A549 (cell line): ENCODE measurements around the gene RBMS3. TPM values are rescaled to one million over a fixed set of nuclear protein-coding genes. Genes with fewer than 3 reads are reported as not detected.

Experiments
- ATAC-seq, 2 experiments: fragments of 200-7000 bp in 1 of 2; fragments of >200 bp in 1 of 2; cut with Nextera tagmentation in 1 of 2; cut with Tn5 transposase in 1 of 2; 3 replicates each; pipeline versions ENCODE4 v1.8.0 to v1.9.1; 2018 to 2020; ENCODE audit warnings: mild to moderate bottlenecking in 1 of 2, moderate library complexity in 1 of 2
- CTCF ChIA-PET: fragments of 300-600 bp; sonication (Branson Sonifier 250); formaldehyde crosslinking; extraction: SDS; loops from one replicate; lab custom pipeline; 2021; ENCODE audit warnings: antibody characterized with exemption, inconsistent platforms; lab: Yijun Ruan, JAX
- POLR2A ChIA-PET: fragments of 350-600 bp; formaldehyde crosslinking; extraction: SDS; loops from one replicate; lab custom pipeline; 2021; ENCODE audit warnings: antibody characterized with exemption, inconsistent platforms; lab: Yijun Ruan, JAX
- DNase-seq, 2 experiments: peaks; one replicate each; pipeline versions ENCODE4 v3.0.0 to v3.0.0-alpha.2; 2011 to 2016; ENCODE audit warnings: low read depth in 1 of 2, low spot score in 1 of 2
- FAIRE-seq: peaks from 2 replicates; lab custom pipeline; 2011; peaks lifted over from hg19 to GRCh38; lab: Jason Lieb, UNC
- H3K27ac ChIP-seq, 2 experiments: fragments of >200 bp; sonication (Bioruptor Twin); formaldehyde crosslinking; 3 replicates each; pipeline ENCODE4 v1.5.1; 2016 to 2017
- H3K4me1 ChIP-seq: fragments of >200 bp; sonication (Bioruptor Twin); formaldehyde crosslinking; 3 replicates; pipeline ENCODE4 v1.6.1; 2016
- H3K4me2 ChIP-seq: fragments of >200 bp; sonication (Bioruptor Twin); formaldehyde crosslinking; 3 replicates; pipeline ENCODE4 v1.6.1; 2016
- H3K4me3 ChIP-seq: fragments of >200 bp; sonication (Bioruptor Twin); formaldehyde crosslinking; 3 replicates; pipeline ENCODE4 v1.5.1; 2016
- H3K9me3 ChIP-seq: fragments of >200 bp; sonication (Bioruptor Twin); formaldehyde crosslinking; 3 replicates; pipeline ENCODE4 v1.6.1; 2016
- BCL3 ChIP-seq: fragments of >200 bp; sonication (Bioruptor Twin); formaldehyde crosslinking; IDR thresholded peaks from 3 replicates; pipeline ENCODE4 v1.6.1; 2016
- BHLHE40 ChIP-seq: IDR thresholded peaks from 2 replicates; pipeline ENCODE4 v1.6.1; 2012; ENCODE audit warnings: low read depth, low read length, inconsistent platforms
- CBX2 ChIP-seq: fragments of 200-600 bp; sonication (generic); IDR thresholded peaks from 2 replicates; pipeline ENCODE4 v1.6.1; 2016; ENCODE audit warnings: low read depth, mild to moderate bottlenecking, borderline replicate concordance
- CBX8 ChIP-seq: fragments of 200-600 bp; sonication (generic); IDR thresholded peaks from 2 replicates; pipeline ENCODE4 v1.6.1; 2016
- CHD2 ChIP-seq: fragments of 150-350 bp; IDR thresholded peaks from 2 replicates; pipeline ENCODE4 v1.6.1; 2014; ENCODE audit warnings: low read length; ENCODE audit not compliant: partially characterized antibody
- CTCF ChIP-seq: fragments of >200 bp; sonication (Bioruptor Twin); formaldehyde crosslinking; IDR thresholded peaks from 3 replicates; pipeline ENCODE4 v1.5.1; 2016
- EP300 ChIP-seq, 2 experiments: fragments of >200 bp; sonication (Bioruptor Twin); formaldehyde crosslinking; IDR thresholded peaks; 2 replicates in 1 of 2; 3 replicates in 1 of 2; pipeline ENCODE4 v1.6.1; 2016 to 2017
- FOSB ChIP-seq: fragments of 250-450 bp; sonication (Bioruptor Pico); IDR thresholded peaks from 2 replicates; pipeline ENCODE4 v1.5.0; 2020; ENCODE audit warnings: mild to moderate bottlenecking, moderate library complexity
- FOSL2 ChIP-seq, 2 experiments: fragments of 450-650 bp in 1 of 2; fragments of >200 bp in 1 of 2; sonication (Bioruptor Twin) in 1 of 2; formaldehyde crosslinking; IDR thresholded peaks; 2 replicates each; pipeline versions ENCODE4 v1.5.0 to v1.6.1; 2016 to 2020; ENCODE audit warnings: mild to moderate bottlenecking in 1 of 2, moderate library complexity in 1 of 2
- HDAC2 ChIP-seq: fragments of 200-600 bp; sonication (generic); IDR thresholded peaks from 2 replicates; pipeline ENCODE4 v1.6.1; 2016
- HEYL ChIP-seq: fragments of 250-450 bp; sonication (Bioruptor Pico); IDR thresholded peaks from 2 replicates; pipeline ENCODE4 v1.8.0; 2021; ENCODE audit warnings: mild to moderate bottlenecking, moderate library complexity
- HMGXB4 ChIP-seq: fragments of 250-450 bp; sonication (Bioruptor Pico); IDR thresholded peaks from 2 replicates; pipeline ENCODE4 v1.5.0; 2021; ENCODE audit warnings: mild to moderate bottlenecking, moderate library complexity, borderline replicate concordance
- JUN ChIP-seq, 2 experiments: fragments of >200 bp; sonication (Bioruptor Twin); formaldehyde crosslinking; IDR thresholded peaks; 2 replicates in 1 of 2; 3 replicates in 1 of 2; pipeline ENCODE4 v1.6.1; 2016 to 2017
- KDM5A ChIP-seq: fragments of 200-600 bp; sonication (generic); IDR thresholded peaks from 2 replicates; pipeline ENCODE4 v1.6.1; 2016; ENCODE audit warnings: antibody characterized with exemption, mild to moderate bottlenecking
- MAFK ChIP-seq: fragments of 450-650 bp; IDR thresholded peaks from 2 replicates; pipeline ENCODE4 v1.6.1; 2014; ENCODE audit not compliant: partially characterized antibody
- MYC ChIP-seq: IDR thresholded peaks from 2 replicates; pipeline ENCODE4 v1.6.1; 2012; ENCODE audit warnings: mild to moderate bottlenecking, inconsistent platforms, low read length, improper control_type of control experiment, borderline replicate concordance
- NFE2L2 ChIP-seq: fragments of 150-350 bp; conservative IDR thresholded peaks from 2 replicates; pipeline ENCODE4 v1.6.1; 2014; ENCODE audit warnings: low read length
- NPAS2 ChIP-seq: fragments of 250-450 bp; sonication (Bioruptor Pico); IDR thresholded peaks from 2 replicates; pipeline ENCODE4 v1.8.0; 2022; ENCODE audit warnings: mild to moderate bottlenecking, moderate library complexity, borderline replicate concordance
- NR3C1 ChIP-seq: fragments of >200 bp; sonication (Bioruptor Twin); formaldehyde crosslinking; IDR thresholded peaks from 3 replicates; pipeline ENCODE4 v1.6.1; 2017
- POLR2AphosphoS2 ChIP-seq: conservative IDR thresholded peaks from 2 replicates; pipeline ENCODE4 v1.6.1; 2012; ENCODE audit warnings: low read length, improper control_type of control experiment, inconsistent platforms
- RCOR1 ChIP-seq: fragments of 150-350 bp; IDR thresholded peaks from 2 replicates; pipeline ENCODE4 v1.6.1; 2014; ENCODE audit warnings: antibody characterized with exemption, low read length, low read depth
- REST ChIP-seq: fragments of 200-600 bp; sonication (generic); IDR thresholded peaks from 2 replicates; pipeline ENCODE4 v1.6.1; 2016; ENCODE audit warnings: antibody characterized with exemption, mild to moderate bottlenecking, moderate library complexity
- RNF2 ChIP-seq: fragments of 200-600 bp; sonication (generic); IDR thresholded peaks from 2 replicates; pipeline ENCODE4 v1.6.1; 2016; ENCODE audit warnings: low read depth, mild to moderate bottlenecking, antibody characterized with exemption, moderate library complexity, borderline replicate concordance
- SMC3 ChIP-seq: fragments of >200 bp; sonication (Bioruptor Twin); formaldehyde crosslinking; IDR thresholded peaks from 3 replicates; pipeline ENCODE4 v1.6.1; 2018; ENCODE audit warnings: inconsistent platforms
- SREBF2 ChIP-seq: fragments of 450-650 bp; IDR thresholded peaks from 2 replicates; pipeline ENCODE4 v1.6.1; 2014; ENCODE audit warnings: mild to moderate bottlenecking, moderate library complexity
- TFCP2L1 ChIP-seq: fragments of 250-450 bp; sonication (Bioruptor Pico); IDR thresholded peaks from 2 replicates; pipeline ENCODE4 v1.5.0; 2021; ENCODE audit warnings: mild to moderate bottlenecking
- ZFP36 ChIP-seq: fragments of 450-650 bp; IDR thresholded peaks from 2 replicates; pipeline ENCODE4 v1.6.1; 2014; ENCODE audit warnings: borderline replicate concordance; ENCODE audit not compliant: partially characterized antibody
- WGBS: methylation state at CpG from one replicate; pipeline ENCODE4 v1.1.6; 2017; ENCODE audit errors: missing lambda C conversion rate; 5-methylcytosine and 5-hydroxymethylcytosine counted together
- polyA plus RNA-seq, 4 experiments: library from polyadenylated mRNA; depleted of rRNA in 3 of 4; stranded (reverse); fragments of >200 nt; fragmentation: RNase III in 1 of 4; extraction: RNeasy Plus Mini Kit Qiagen cat#74134 plus additional on column Dnase treatment in 1 of 4; gene quantifications; 2 replicates in 3 of 4; 3 replicates in 1 of 4; pipeline ENCODE4 v1.2.3, GENCODE V29; 2011 to 2017
- TF ChIP-seq, protein P1 (sequence below): fragments of 250-450 bp; sonication (Bioruptor Pico); IDR thresholded peaks from 2 replicates; pipeline ENCODE4 v1.5.0; 2020; ENCODE audit warnings: low read depth, mild to moderate bottlenecking, moderate library complexity

Gene RBMS3
- polyA plus RNA-seq, 2 of the 4 experiments (the other 2 are of a cell fraction), result 0.92 to 4.1 TPM

- no peak for TF ChIP-seq REST
- TF ChIP-seq FOSB (CRISPR knock-in tag), result no peak
- TF ChIP-seq MAFK, result no peak
- no peak for TF ChIP-seq RNF2
- TF ChIP-seq, all 56 proteins: peak for 0
Measured at GRCh38 chr3:29310865-29311264, 30.0 kb downstream of the RBMS3 start (continued).

- ChIA-PET POLR2A (no interaction called here), CTCF (no interaction called here)
- Histone ChIP-seq H3K9me3 (no peaks in the 10 kb centered on the region), H3K27ac (no peak overlapping the region), H3K4me1 (no peaks in the 10 kb centered on the region), H3K4me2 (no peak overlapping the region), H3K4me3 (no peak overlapping the region)
- ATAC-seq (no peak), FAIRE-seq (no peak), DNase-seq (no peak)
- 89% methylated on average over 3 of the region's 3 CpGs for WGBS
- no peak for TF ChIP-seq MYC
- TF ChIP-seq JUN (IDR thresholded peaks at IDR 0.05), result no peak
- TF ChIP-seq CBX2, result no peak
- no peak for TF ChIP-seq SREBF2
- no peak for TF ChIP-seq BCL3
- TF ChIP-seq CBX8, result no peak
- TF ChIP-seq SMC3, result no peak
- no peak for TF ChIP-seq CHD2
- TF ChIP-seq NFE2L2, result no peak
- TF ChIP-seq RNF2, result no peak
- no peak for TF ChIP-seq NPAS2
Measured at GRCh38 chr3:29311795-29312194, 30.9 kb downstream of the RBMS3 start.

DNA sequence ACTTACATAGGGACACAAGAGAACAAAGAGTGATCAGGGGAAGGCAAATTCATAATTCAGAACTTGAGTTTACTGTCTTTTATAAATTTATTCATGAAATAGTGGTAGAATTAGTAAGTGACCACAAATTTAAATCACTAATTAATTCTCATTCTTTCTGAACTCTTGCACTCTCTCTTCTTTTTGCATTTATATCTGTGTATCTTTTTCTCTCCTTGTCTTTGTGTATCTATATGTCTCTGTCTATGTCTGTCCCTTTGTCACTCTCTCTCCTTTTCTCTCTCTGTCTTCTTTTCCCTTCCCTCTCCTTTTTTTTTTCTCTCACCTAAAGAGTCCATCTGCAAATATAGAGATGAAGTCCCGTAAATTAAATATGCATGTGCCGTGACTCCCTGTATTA lies 31.5 kb downstream of the RBMS3 start:
- Histone ChIP-seq H3K4me2 (no peak overlapping the region), H3K4me3 (no peak overlapping the region), H3K9me3 (no peaks in the 10 kb centered on the region), H3K4me1 (no peaks in the 10 kb centered on the region), H3K27ac (no peak overlapping the region)
- POLR2A ChIA-PET, result no interaction called here
- ATAC-seq (no peak), DNase-seq (no peak), FAIRE-seq (no peak)
- TF ChIP-seq TFCP2L1 (CRISPR knock-in tag) (no peak), RNF2 (no peak), JUN (IDR thresholded peaks at IDR 0.05) (no peak), HDAC2 (no peak), POLR2AphosphoS2 (no peak), HEYL (no peak), CTCF (no peak), KDM5A (no peak), BHLHE40 (no peak), RCOR1 (no peak), MYC (no peak), NR3C1 (no peak), FOSL2 (IDR thresholded peaks at IDR 0.05) (no peak), FOSL2 (CRISPR knock-in tag; IDR thresholded peaks at IDR 0.05) (no peak), EP300 (IDR thresholded peaks at IDR 0.05) (no peak), ZFP36 (no peak), HMGXB4 (no peak)
- TF ChIP-seq, protein P1, sequence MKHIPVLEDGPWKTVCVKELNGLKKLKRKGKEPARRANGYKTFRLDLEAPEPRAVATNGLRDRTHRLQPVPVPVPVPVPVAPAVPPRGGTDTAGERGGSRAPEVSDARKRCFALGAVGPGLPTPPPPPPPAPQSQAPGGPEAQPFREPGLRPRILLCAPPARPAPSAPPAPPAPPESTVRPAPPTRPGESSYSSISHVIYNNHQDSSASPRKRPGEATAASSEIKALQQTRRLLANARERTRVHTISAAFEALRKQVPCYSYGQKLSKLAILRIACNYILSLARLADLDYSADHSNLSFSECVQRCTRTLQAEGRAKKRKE (CRISPR knock-in tag), result no peak
- CTCF ChIA-PET, result no interaction called here
- 98% methylated on average over 2 of the region's 2 CpGs for WGBS
